ENCODE results near the gene ATP4A. TPM values are rescaled to one million over a fixed set of nuclear protein-coding genes. Genes with fewer than 3 reads are reported as not detected.
"Not testable (repeated sequence)": the region's sequence is repeated elsewhere in the genome, so short reads cannot be mapped to it uniquely, and the experiment has no call there.

The ATP4A gene
- total and polyA plus RNA-seq, 7 donors, result not detected

DNA sequence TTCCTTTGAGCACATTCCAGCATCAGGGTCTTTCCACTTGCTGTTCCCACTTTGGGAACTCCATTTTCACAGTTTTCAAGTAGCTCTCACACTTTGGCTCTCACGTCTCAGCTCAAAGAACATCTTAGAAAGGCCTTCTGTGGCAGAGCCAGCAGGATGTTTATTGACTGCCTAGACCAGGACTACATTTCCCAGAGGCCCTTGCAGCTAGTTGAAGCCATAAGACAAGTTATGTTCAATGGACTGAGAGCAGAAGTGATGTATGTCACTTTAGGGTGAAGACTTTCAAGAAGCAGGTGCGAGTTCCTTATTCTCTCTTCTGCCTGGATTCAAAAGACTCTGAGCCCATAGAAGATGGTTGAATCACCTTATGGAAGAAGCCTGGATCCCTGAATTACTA, 44.8 kb upstream of the ATP4A start:
- intact Hi-C loops (cut with DNase I), result no loop called here
- H3K27me3 ChIP-seq (ENCODE audit: insufficient read depth in 3 of 3, low read length in 2 of 3), result no peaks in the 10 kb centered on the region
- DNase-seq (no peak), ATAC-seq (no peak)
- 68 to 75% (median 74%) methylated on average over 2 of the region's 2 CpGs for WGBS, 3 donors
- H3K36me3 ChIP-seq (ENCODE audit: insufficient read depth in 1 of 2, low read depth in 1 of 2), result no peaks in the 10 kb centered on the region
- TF ChIP-seq, protein P1, sequence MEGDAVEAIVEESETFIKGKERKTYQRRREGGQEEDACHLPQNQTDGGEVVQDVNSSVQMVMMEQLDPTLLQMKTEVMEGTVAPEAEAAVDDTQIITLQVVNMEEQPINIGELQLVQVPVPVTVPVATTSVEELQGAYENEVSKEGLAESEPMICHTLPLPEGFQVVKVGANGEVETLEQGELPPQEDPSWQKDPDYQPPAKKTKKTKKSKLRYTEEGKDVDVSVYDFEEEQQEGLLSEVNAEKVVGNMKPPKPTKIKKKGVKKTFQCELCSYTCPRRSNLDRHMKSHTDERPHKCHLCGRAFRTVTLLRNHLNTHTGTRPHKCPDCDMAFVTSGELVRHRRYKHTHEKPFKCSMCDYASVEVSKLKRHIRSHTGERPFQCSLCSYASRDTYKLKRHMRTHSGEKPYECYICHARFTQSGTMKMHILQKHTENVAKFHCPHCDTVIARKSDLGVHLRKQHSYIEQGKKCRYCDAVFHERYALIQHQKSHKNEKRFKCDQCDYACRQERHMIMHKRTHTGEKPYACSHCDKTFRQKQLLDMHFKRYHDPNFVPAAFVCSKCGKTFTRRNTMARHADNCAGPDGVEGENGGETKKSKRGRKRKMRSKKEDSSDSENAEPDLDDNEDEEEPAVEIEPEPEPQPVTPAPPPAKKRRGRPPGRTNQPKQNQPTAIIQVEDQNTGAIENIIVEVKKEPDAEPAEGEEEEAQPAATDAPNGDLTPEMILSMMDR (IDR thresholded peaks at IDR 0.05), result no peak
- peaks cover 9% of the 10 kb centered on the region for H3K4me1 ChIP-seq
- H3K9me3 ChIP-seq, result peaks cover 4% of the 10 kb centered on the region
- no peak overlapping the region for H3K27ac ChIP-seq
- H3K4me3 ChIP-seq, result no peak overlapping the region

DNA sequence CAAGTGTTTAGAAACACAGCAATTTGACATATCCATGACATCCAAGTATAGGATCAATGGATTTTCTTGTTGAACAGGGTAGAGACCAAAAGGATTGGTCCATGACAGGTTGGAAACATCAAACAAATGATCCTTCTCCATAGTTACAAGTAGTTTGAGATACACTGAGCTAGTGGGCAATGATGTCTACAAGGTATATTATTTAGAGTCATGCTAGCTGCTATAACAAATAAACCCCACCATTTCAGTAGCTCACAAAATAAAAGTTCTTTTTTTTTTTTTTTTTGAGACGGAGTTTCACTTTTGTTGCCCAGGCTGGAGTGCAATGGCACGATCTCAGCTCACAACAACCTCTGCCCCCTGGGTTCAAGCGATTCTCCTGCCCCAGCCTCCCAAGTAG, 44.2 kb upstream of the ATP4A start:
- Histone ChIP-seq H3K4me3 (no peak overlapping the region), H3K36me3 (ENCODE audit: insufficient read depth in 1 of 2, low read depth in 1 of 2) (no peaks in the 10 kb centered on the region), H3K9me3 (peaks cover 4% of the 10 kb centered on the region), H3K4me1 (peaks cover 5% of the 10 kb centered on the region), H3K27ac (no peak overlapping the region), H3K27me3 (ENCODE audit: insufficient read depth in 3 of 3, low read length in 2 of 3) (peaks cover 0 to 1% (median 0%) of the 10 kb centered on the region in 3 donors)
- ATAC-seq, result no peak
- DNase-seq, result no peak
- TF ChIP-seq, protein P1 (IDR thresholded peaks at IDR 0.05), result no peak
- intact Hi-C loops (cut with DNase I), result no loop called here
- WGBS, 3 donors, result 74 to 83% (median 74%) methylated on average over 3 of the region's 3 CpGs

DNA sequence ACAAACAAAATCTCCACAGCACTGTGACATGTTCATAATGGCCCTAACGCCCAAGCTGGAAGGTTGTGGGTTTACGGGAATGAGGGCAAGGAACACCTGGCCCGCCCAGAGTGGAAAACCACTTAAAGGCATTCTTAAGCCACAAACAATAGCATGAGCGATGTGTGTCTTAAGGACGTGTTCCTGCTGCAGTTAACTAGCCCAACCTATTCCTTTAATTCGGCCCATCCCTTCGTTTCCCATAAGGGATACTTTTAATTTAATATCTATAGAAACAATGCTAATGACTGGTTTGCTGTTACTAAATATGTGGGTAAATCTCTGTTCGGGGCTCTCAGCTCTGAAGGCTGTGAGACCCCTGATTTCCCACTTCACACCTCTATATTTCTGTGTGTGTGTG, 43.7 kb upstream of the ATP4A start:
- H3K27me3 ChIP-seq (ENCODE audit: insufficient read depth in 3 of 3, low read length in 2 of 3); ATAC-seq; H3K27ac ChIP-seq; H3K9me3 ChIP-seq; intact Hi-C loops (cut with DNase I); DNase-seq; H3K36me3 ChIP-seq (ENCODE audit: insufficient read depth in 1 of 2, low read depth in 1 of 2); H3K4me3 ChIP-seq; H3K4me1 ChIP-seq: not testable (repeated sequence)
- WGBS, 3 donors, result 83 to 93% (median 86%) methylated on average over 8 of the region's 8 CpGs

DNA sequence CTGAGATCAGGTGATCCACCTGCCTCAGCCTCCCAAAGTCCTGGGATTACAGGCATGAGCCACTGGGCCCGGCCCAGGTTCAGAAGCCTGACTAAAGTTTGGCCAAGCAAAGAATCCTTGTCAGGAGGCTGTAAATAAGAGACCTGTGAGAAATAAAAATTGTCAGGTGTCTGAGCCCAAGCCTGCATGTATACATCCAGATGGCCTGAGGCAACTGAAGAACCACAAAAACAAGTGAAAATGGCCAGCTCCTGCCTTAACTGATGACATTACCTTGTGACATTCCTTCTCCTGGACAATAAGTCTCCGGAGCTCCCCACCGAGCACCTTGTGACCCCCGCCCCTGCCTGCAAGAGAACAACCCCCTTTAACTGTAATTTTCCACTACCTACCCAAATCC, 41.0 kb upstream of the ATP4A start:
- H3K4me3 ChIP-seq; H3K36me3 ChIP-seq (ENCODE audit: insufficient read depth in 1 of 2, low read depth in 1 of 2); H3K4me1 ChIP-seq; H3K27me3 ChIP-seq (ENCODE audit: insufficient read depth in 3 of 3, low read length in 2 of 3); H3K27ac ChIP-seq; H3K9me3 ChIP-seq; DNase-seq; ATAC-seq: not testable (repeated sequence)
- 80 to 82% (median 81%) methylated on average over 4 of the region's 4 CpGs for WGBS, 3 donors
- intact Hi-C loops (cut with DNase I), result loop anchor here in 1 of 2 donors (2.0 kb wide), 1 partner anchor 54 kb away; no protein-coding TSS in a partner anchor

DNA sequence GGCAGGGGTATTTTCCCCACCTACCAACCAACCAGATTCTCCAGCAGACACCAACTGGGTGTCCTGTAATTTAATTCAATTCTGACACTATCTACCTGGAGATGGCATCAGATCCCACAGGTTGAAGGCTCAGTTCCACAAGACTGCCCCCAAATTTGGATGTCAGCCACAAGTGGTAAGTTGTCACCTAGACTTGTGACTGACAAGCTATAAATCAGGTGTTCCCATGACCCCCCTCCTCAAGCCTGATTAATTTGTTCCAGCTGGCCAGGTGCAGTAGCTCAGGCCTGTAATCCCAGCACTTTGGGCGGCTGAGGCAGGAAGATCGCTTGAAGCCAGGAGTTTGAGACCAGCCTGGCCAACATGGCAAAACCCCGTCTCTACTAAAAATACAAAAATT, 38.5 kb upstream of the ATP4A start:
- Histone ChIP-seq H3K27ac (no peak overlapping the region), H3K36me3 (ENCODE audit: insufficient read depth in 1 of 2, low read depth in 1 of 2) (no peaks in the 10 kb centered on the region), H3K4me1 (no peaks in the 10 kb centered on the region), H3K4me3 (no peak overlapping the region), H3K27me3 (ENCODE audit: insufficient read depth in 3 of 3, low read length in 2 of 3) (peaks cover 0 to 6% (median 0%) of the 10 kb centered on the region in 3 donors), H3K9me3 (no peaks in the 10 kb centered on the region)
- TF ChIP-seq, protein P1 (IDR thresholded peaks at IDR 0.05), result no peak
- ATAC-seq (no peak), DNase-seq (no peak)
- intact Hi-C loops (cut with DNase I), result no loop called here
- WGBS, 3 donors, result 58 to 65% (median 62%) methylated on average over 3 of the region's 3 CpGs

DNA sequence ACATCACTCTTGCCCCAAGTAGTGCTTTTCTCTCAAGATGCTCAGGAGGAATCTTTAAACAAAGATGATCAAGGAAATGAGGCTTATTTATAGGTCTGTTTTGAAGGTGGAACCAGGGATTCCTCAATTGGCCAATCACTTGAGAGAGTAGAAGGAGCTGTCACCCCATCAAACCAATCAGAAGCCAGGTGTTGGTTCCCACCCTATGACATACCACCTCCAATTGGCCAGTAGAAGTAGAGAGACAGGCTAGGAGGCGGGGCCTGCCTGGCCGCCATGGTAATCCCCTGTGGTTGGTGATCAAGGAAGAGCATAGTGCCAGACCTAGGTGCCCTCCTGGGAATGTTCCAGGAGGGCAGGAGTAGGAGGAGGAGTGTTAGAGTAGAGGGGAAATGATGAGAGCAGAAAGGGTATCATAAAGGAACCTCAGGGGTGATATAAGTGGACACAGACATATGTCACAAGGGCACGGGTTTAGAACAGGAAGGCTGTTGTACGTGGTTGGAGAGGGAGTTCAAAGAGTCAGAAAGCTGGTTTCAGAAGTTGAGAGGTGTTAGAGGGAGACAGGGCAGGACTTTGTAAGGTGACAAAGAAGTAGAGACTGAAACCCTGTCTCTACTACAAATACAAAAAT, 33.0 kb upstream of the ATP4A start:
- Histone ChIP-seq H3K27me3 (ENCODE audit: insufficient read depth in 3 of 3, low read length in 2 of 3) (peaks cover 0 to 6% (median 0%) of the 10 kb centered on the region in 3 donors), H3K9me3 (no peaks in the 10 kb centered on the region), H3K4me3 (no peak overlapping the region), H3K36me3 (ENCODE audit: insufficient read depth in 1 of 2, low read depth in 1 of 2) (no peaks in the 10 kb centered on the region), H3K4me1 (no peaks in the 10 kb centered on the region), H3K27ac (no peak overlapping the region)
- WGBS, 3 donors, result 56 to 65% (median 61%) methylated on average over 4 of the region's 4 CpGs
- no peak for DNase-seq
- ATAC-seq, result no peak
- TF ChIP-seq, protein P1 (IDR thresholded peaks at IDR 0.05), result no peak
- intact Hi-C loops (cut with DNase I), result no loop called here
